H1 (cell line): Measurements from ENCODE around the gene INO80. TPM values are rescaled to one million over a fixed set of nuclear protein-coding genes. Genes with fewer than 3 reads are reported as not detected.

ENCODE experiments used
- CTCF ChIA-PET: fragments of 300-600 bp; sonication (Branson Sonifier 250); formaldehyde crosslinking; loops from one replicate; lab custom pipeline; 2021; ENCODE audit not compliant: partially characterized antibody; lab: Charles Lee
- POLR2A ChIA-PET: fragments of 300-600 bp; sonication (Branson Sonifier 250); formaldehyde crosslinking; loops from one replicate; lab custom pipeline; 2021; ENCODE audit warnings: inconsistent platforms; ENCODE audit not compliant: partially characterized antibody; lab: Charles Lee
- DNase-seq, 2 experiments: peaks; one replicate each; pipeline versions ENCODE4 v3.0.0 to v3.0.0-alpha.2; 2010 to 2022; ENCODE audit warnings: low spot score in 2 of 2, low read depth in 1 of 2, mixed read lengths in 1 of 2
- FAIRE-seq: peaks from 2 replicates; lab custom pipeline; 2011; peaks lifted over from hg19 to GRCh38; lab: Jason Lieb, UNC
- H2AFZ ChIP-seq: 2 replicates; pipeline ENCODE4 v1.8.1; 2012; ENCODE audit warnings: low read length, inconsistent platforms
- H2AK5ac ChIP-seq: 2 replicates; pipeline ENCODE4 v1.6.1; 2013; ENCODE audit warnings: low read depth, low read length
- H2BK120ac ChIP-seq: replicated peaks from 2 replicates; pipeline ENCODE3; 2013; ENCODE audit warnings: low read depth, low read length, inconsistent platforms
- H2BK12ac ChIP-seq: 2 replicates; pipeline ENCODE4 v1.6.1; 2013; ENCODE audit warnings: low read depth, low read length
- H2BK15ac ChIP-seq: 2 replicates; pipeline ENCODE4 v1.6.1; 2013; ENCODE audit warnings: low read length
- H2BK20ac ChIP-seq: 2 replicates; pipeline ENCODE4 v1.6.1; 2013; ENCODE audit warnings: low read length
- H2BK5ac ChIP-seq: 2 replicates; pipeline ENCODE4 v1.6.1; 2013; ENCODE audit warnings: low read depth, low read length
- H3K14ac ChIP-seq: 2 replicates; pipeline ENCODE4 v1.6.1; 2013; ENCODE audit warnings: inconsistent platforms; ENCODE audit not compliant: insufficient read length
- H3K18ac ChIP-seq: 2 replicates; pipeline ENCODE4 v1.6.1; 2013; ENCODE audit warnings: low read length; ENCODE audit errors: extremely low read depth
- H3K23ac ChIP-seq: 2 replicates; pipeline ENCODE4 v1.6.1; 2013; ENCODE audit warnings: inconsistent platforms; ENCODE audit not compliant: insufficient read length
- H3K23me2 ChIP-seq: 2 replicates; pipeline ENCODE4 v1.6.1; 2013; ENCODE audit warnings: low read depth, low read length
- H3K27ac ChIP-seq: 2 replicates; pipeline ENCODE4 v1.6.1; 2011; ENCODE audit warnings: low read depth, low read length, inconsistent platforms
- H3K27me3 ChIP-seq, 4 experiments: replicated peaks in 1 of 4; 1 replicate in 1 of 4; 2 replicates in 3 of 4; pipeline versions ENCODE4 v1.6.1 to v1.8.1; 2011 to 2013; ENCODE audit warnings: low read length in 3 of 4, mild to moderate bottlenecking in 3 of 4, inconsistent platforms in 2 of 4, mixed read lengths in 2 of 4, moderate library complexity in 1 of 4; ENCODE audit not compliant: control insufficient read depth in 3 of 4, insufficient read depth in 3 of 4; ENCODE audit errors: extremely low read depth in 1 of 4
- H3K36me3 ChIP-seq, 4 experiments: 2 replicates each; pipeline versions ENCODE4 v1.6.1 to v1.8.1; 2011 to 2013; ENCODE audit warnings: mild to moderate bottlenecking in 4 of 4, low read length in 3 of 4, moderate library complexity in 2 of 4, control low read depth in 1 of 4, inconsistent platforms in 1 of 4; ENCODE audit not compliant: insufficient read depth in 4 of 4, control insufficient read depth in 2 of 4
- H3K4ac ChIP-seq: replicated peaks from 2 replicates; pipeline ENCODE3; 2013; ENCODE audit warnings: low read length, low read depth, mixed read lengths, inconsistent platforms; ENCODE audit not compliant: insufficient read length
- H3K4me1 ChIP-seq, 4 experiments: replicated peaks in 1 of 4; 1 replicate in 1 of 4; 2 replicates in 3 of 4; pipeline versions ENCODE4 v1.6.1 to v1.8.1; 2011 to 2013; ENCODE audit warnings: low read length in 3 of 4, inconsistent platforms in 2 of 4, mixed read lengths in 1 of 4; ENCODE audit not compliant: insufficient read depth in 4 of 4, control insufficient read depth in 3 of 4
- H3K4me2 ChIP-seq, 2 experiments: 2 replicates each; pipeline versions ENCODE4 v1.6.1 to v1.8.1; 2011 to 2013; ENCODE audit warnings: low read depth in 2 of 2, low read length in 2 of 2, control low read depth in 1 of 2, inconsistent platforms in 1 of 2, mild to moderate bottlenecking in 1 of 2; ENCODE audit not compliant: insufficient read depth in 1 of 2
- H3K4me3 ChIP-seq, 4 experiments: fragments of 200-600, 300-600 bp in 1 of 4; sonication (generic), shearing (Covaris generic), sonication (Bioruptor Twin) in 1 of 4; 2 replicates each; pipeline versions ENCODE4 v1.5.1 to v1.8.1; 2011 to 2016; ENCODE audit warnings: low read length in 4 of 4, low read depth in 3 of 4, control low read depth in 2 of 4, inconsistent platforms in 2 of 4, mild to moderate bottlenecking in 2 of 4, mixed read lengths in 1 of 4, moderate library complexity in 1 of 4; ENCODE audit not compliant: insufficient read depth in 2 of 4; ENCODE audit errors: extremely low read depth in 1 of 4
- H3K56ac ChIP-seq: replicated peaks from 2 replicates; pipeline ENCODE3; 2013; ENCODE audit warnings: low read depth, mild to moderate bottlenecking, mixed read lengths, low read length, inconsistent platforms; ENCODE audit not compliant: insufficient read length
- H3K79me1 ChIP-seq: 2 replicates; pipeline ENCODE4 v1.6.1; 2013; ENCODE audit warnings: low read depth, low read length, control low read depth
- H3K79me2 ChIP-seq, 2 experiments: 2 replicates each; pipeline versions ENCODE4 v1.6.1 to v1.8.1; 2012 to 2013; ENCODE audit warnings: low read length in 2 of 2, mild to moderate bottlenecking in 2 of 2, inconsistent platforms in 1 of 2; ENCODE audit not compliant: insufficient read depth in 2 of 2, control insufficient read depth in 1 of 2
- H3K9ac ChIP-seq, 4 experiments: replicated peaks in 1 of 4; 1 replicate in 1 of 4; 2 replicates in 3 of 4; pipeline versions ENCODE4 v1.6.1 to v1.8.1; 2011 to 2013; ENCODE audit warnings: low read depth in 3 of 4, low read length in 3 of 4, control low read depth in 2 of 4, mild to moderate bottlenecking in 2 of 4, moderate library complexity in 2 of 4, inconsistent platforms in 1 of 4; ENCODE audit errors: extremely low read depth in 1 of 4
- H3K9me3 ChIP-seq, 2 experiments: 2 replicates each; pipeline versions ENCODE4 v1.6.1 to v1.8.1; 2012 to 2013; ENCODE audit warnings: mild to moderate bottlenecking in 2 of 2, moderate library complexity in 2 of 2, control low read depth in 1 of 2, inconsistent platforms in 1 of 2, low read depth in 1 of 2, low read length in 1 of 2, mixed read lengths in 1 of 2; ENCODE audit not compliant: insufficient read depth in 2 of 2
- H4K20me1 ChIP-seq, 2 experiments: replicated peaks in 1 of 2; 2 replicates each; pipeline versions ENCODE3 to v1.8.1; 2011 to 2013; ENCODE audit warnings: inconsistent platforms in 2 of 2, low read length in 2 of 2, mild to moderate bottlenecking in 1 of 2; ENCODE audit not compliant: insufficient read depth in 2 of 2, control insufficient read depth in 1 of 2
- H4K5ac ChIP-seq: 2 replicates; pipeline ENCODE4 v1.6.1; 2013; ENCODE audit warnings: low read length, low read depth, mixed read lengths, inconsistent platforms; ENCODE audit not compliant: insufficient read length
- H4K8ac ChIP-seq: 2 replicates; pipeline ENCODE4 v1.8.0; 2013; ENCODE audit warnings: mild to moderate bottlenecking, moderate library complexity, low read length, inconsistent platforms; ENCODE audit not compliant: insufficient read depth; ENCODE audit errors: extremely low read depth
- H4K91ac ChIP-seq: replicated peaks from 2 replicates; pipeline ENCODE3; 2013; ENCODE audit warnings: low read length, mixed read lengths, inconsistent platforms; ENCODE audit not compliant: insufficient read length
- RAD21 ChIP-seq, 2 experiments: IDR thresholded peaks in 1 of 2; conservative IDR thresholded peaks in 1 of 2; 2 replicates each; pipeline ENCODE4 v1.6.1; 2011; ENCODE audit warnings: low read depth in 2 of 2, low read length in 2 of 2, improper control_type of control experiment in 1 of 2, inconsistent platforms in 1 of 2, mild to moderate bottlenecking in 1 of 2, moderate library complexity in 1 of 2
- RXRA ChIP-seq: IDR thresholded peaks from 2 replicates; pipeline ENCODE4 v1.6.1; 2011; ENCODE audit warnings: low read depth, mild to moderate bottlenecking, low read length, moderate library complexity; ENCODE audit not compliant: insufficient read depth
- WGBS, 2 experiments: shearing (Covaris generic) in 1 of 2; methylation state at CpG; one replicate each; pipeline versions ENCODE4 v1.1.6 to v1.1.7; 2013 to 2015; ENCODE audit warnings: low lambda C conversion rate in 2 of 2, mixed read lengths in 2 of 2, inconsistent platforms in 1 of 2, low coverage in 1 of 2, missing lambda C conversion rate in 1 of 2; ENCODE audit not compliant: insufficient replicate concordance in 2 of 2, insufficient coverage in 1 of 2, insufficient read length in 1 of 2; ENCODE audit errors: extremely low coverage in 1 of 2, missing lambda C conversion rate in 1 of 2; 5-methylcytosine and 5-hydroxymethylcytosine counted together
- polyA plus RNA-seq, 7 experiments: library from polyadenylated mRNA; depleted of rRNA in 3 of 7; stranded (reverse) in 5 of 7; unstranded in 2 of 7; fragments of >200 nt in 5 of 7; fragments of 200-250 nt in 2 of 7; gene quantifications; 1 replicate in 5 of 7; 2 replicates in 1 of 7; 4 replicates in 1 of 7; pipeline versions ENCODE4 v1.2.1 to v1.2.3, GENCODE V29; 2011 to 2013; ENCODE audit warnings: missing spikeins in 2 of 7, mixed read lengths in 2 of 7
- total RNA-seq: library from RNA; stranded (reverse); fragmentation: NEBNext Ultra II Directional; extraction: Animal tissue kit (Norgen Biotek cat#: 25700); gene quantifications from 2 replicates; pipeline ENCODE4 v1.2.1, GENCODE V29; 2021

INO80 gene
- total and polyA plus RNA-seq, 2 of the 8 experiments (the other 6 are each of a cell fraction or from before 2014, with no cell fraction given): 4.3 to 24.5 TPM

DNA sequence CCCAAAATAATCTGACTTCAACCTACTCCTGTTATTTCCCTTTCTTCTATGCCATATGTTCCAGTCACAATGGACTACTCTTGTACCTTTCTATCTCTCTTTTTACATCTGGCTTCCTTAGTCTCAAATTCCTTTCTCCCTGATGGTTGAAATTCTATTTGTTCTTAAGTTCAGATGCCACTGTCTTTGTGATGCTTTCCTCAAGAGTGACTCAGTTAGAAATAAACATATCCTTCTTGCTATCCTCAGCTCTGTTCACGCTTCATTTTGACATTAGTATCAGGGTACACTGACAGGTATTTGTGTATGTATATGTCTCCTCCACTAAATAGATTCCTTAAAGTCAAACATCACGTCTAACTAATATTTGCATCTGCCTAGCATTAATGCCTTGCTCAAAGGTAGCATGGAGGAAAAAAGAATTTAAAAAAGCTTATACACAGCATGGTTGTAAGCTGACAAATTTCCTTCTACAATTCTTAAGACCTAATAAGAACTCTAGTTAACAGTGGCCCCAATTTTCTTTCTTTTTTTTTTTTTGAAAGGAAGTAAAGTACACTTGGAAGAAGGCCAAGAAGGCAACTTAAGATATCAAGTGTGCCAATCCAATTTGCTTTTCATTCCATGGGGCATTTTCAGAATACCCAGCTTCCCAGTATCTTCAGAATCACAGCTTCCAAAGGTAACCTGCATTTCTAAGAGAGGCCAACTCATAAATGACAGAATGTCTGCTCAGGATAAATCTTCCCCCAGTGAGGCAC, 104.8 kb downstream of the INO80 start:
- 80% methylated on average over 2 of the region's 2 CpGs; no CpG with 5 or more reads in 1 of the 2 experiments for WGBS, 2 experiments
- Histone ChIP-seq H2BK120ac (no peak overlapping the region), H3K4ac (no peak overlapping the region), H3K27me3 (no peaks in the 10 kb centered on the region), H3K9ac (no peak overlapping the region), H3K9me3 (no peaks in the 10 kb centered on the region), H3K14ac (no peak overlapping the region), H4K5ac (no peak overlapping the region), H4K91ac (no peak overlapping the region), H2AK5ac (no peak overlapping the region), H3K79me1 (no peaks in the 10 kb centered on the region), H2BK20ac (no peak overlapping the region), H2BK12ac (no peak overlapping the region), H4K8ac (no peak overlapping the region), H3K4me2 (no peak overlapping the region), H3K36me3 (peaks cover 0 to 21% (median 10%) of the 10 kb centered on the region in 4 experiments), H3K4me1 (no peaks in the 10 kb centered on the region), H3K4me3 (no peak overlapping the region), H3K23ac (no peak overlapping the region), H3K23me2 (no peaks in the 10 kb centered on the region), H2AFZ (no peak overlapping the region), H3K79me2 (no peaks in the 10 kb centered on the region), H2BK5ac (no peak overlapping the region), H3K18ac (no peak overlapping the region), H2BK15ac (no peak overlapping the region), H3K56ac (no peak overlapping the region), H3K27ac (no peak overlapping the region), H4K20me1 (no peaks in the 10 kb centered on the region)
- FAIRE-seq (no peak), DNase-seq (no peak)
- POLR2A ChIA-PET: interaction anchor here (1.1 kb wide), 1 partner anchor 57 kb away, joined by 3 read pairs; no protein-coding TSS in a partner anchor
- TF ChIP-seq RAD21 (IDR thresholded peaks at IDR 0.05 in 1 of 2, conservative IDR thresholded peaks at IDR 0.05 in 1 of 2; ENCODE audit: low read depth in 2 of 2, low read length in 2 of 2): no peak
- no peak for TF ChIP-seq RXRA
- CTCF ChIA-PET: interaction anchor here (1.1 to 1.9 kb wide), 5 partner anchors 9 to 96 kb away, joined by 4 to 11 read pairs (median 4); no protein-coding TSS in a partner anchor
